Inferior parietal cortex (tissue), 1 donor: Measurements from ENCODE around the gene OR2T29.
"Not testable (repeated sequence)": the region's sequence is repeated elsewhere in the genome, so short reads cannot be mapped to it uniquely, and the experiment has no call there.

Experiments used
- DNase-seq: peaks from one replicate; pipeline ENCODE4 v3.0.0-alpha.2; 2016; ENCODE audit errors: extremely low spot score

Gene OR2T29

GRCh38 chr1:248562672-248563071 is at the start of gene OR2T29:
OR2T29 (minus strand) TSS chr1:248562772; CDS start chr1:248559491, 3,281 bp downstream.
- DNase-seq, result not testable (repeated sequence)

DNA sequence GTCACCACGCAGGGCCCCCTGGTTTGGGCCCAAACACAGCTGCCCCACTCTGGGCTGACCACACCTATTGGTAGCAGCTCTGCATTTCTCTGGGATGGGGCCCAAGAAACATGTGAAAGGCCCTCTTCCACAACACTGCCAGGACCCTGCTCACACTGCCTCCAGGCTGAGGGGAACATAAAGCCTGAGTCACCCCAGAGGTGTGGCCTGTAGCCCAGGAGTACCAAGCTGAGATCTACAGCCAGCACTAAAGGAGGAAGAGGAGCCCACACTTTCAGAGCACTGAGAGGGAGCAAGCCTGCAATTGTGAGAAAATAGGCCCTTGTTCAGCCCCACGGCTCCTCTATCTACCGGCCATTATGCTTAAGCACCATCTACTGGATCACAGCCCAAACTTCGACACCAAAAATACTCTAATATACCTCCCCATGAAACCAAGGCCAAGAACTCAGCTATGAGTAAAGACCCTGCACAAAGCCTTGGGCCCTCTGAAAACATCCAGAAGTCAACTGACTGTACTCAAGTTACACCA is 49.4 kb upstream of the OR2T29 start:
- DNase-seq, result no peak

- DNase-seq, result no peak
Observed at GRCh38 chr1:248610301-248610700, 47.7 kb upstream of the OR2T29 start.

GRCh38 chr1:248599396-248599795 is 36.8 kb upstream of the OR2T29 start:
- no peak for DNase-seq

- DNase-seq, result no peak
Observed at GRCh38 chr1:248597589-248597988, 35.0 kb upstream of the OR2T29 start, which contains the start of gene OR2T10. OR2T10 (minus strand) TSS chr1:248597700; CDS start chr1:248593768, 3,932 bp downstream.

- DNase-seq, result no peak
Observed at GRCh38 chr1:248596615-248597014, 34.0 kb upstream of the OR2T29 start.

DNA sequence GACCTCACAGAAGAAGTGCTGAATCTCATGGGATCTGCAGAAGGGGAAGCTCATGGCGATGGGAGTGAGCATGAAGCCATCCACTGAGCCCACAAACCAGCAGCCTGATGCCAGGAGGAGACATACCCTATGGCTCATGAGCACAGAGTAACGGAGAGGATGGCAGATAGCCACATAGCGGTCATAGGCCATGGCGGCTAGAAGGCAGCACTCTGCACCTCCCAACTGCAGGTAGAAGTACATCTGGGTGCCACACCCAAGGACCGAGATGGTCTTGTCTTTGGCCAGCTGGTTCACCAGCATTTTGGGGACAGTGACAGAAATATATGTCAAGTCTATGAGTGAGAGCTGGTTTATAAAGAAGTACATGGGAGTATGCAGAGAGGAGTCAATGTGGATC is 30.7 kb upstream of the OR2T29 start:
- DNase-seq, result no peak

- no peak for DNase-seq
Observed at GRCh38 chr1:248592655-248593054, 30.1 kb upstream of the OR2T29 start.

- DNase-seq, result no peak
Observed at GRCh38 chr1:248590055-248590454, 27.5 kb upstream of the OR2T29 start.

DNA sequence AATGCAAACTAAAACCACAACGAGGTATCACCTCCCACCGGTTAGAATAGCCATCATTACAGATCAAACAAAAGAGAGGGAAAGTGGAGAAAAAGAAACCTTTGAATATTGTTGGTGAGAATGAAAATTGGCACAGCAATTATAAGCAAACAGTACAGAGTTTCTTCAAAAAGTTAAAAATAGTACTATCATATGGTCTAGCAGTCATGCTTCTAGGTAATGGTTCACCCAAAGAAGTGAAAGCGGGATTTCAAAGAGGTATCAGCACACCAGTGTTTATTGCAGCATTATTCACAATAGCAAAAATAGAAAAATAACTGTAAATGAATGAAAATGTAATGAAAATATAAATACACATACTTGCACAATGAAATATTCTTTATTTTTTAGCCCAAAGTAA is 26.8 kb upstream of the OR2T29 start:
- no peak for DNase-seq

GRCh38 chr1:248585266-248585665 is 22.7 kb upstream of the OR2T29 start:
- DNase-seq, result no peak

- no peak for DNase-seq
Observed at GRCh38 chr1:248576260-248576980, 13.8 kb upstream of the OR2T29 start.

DNA sequence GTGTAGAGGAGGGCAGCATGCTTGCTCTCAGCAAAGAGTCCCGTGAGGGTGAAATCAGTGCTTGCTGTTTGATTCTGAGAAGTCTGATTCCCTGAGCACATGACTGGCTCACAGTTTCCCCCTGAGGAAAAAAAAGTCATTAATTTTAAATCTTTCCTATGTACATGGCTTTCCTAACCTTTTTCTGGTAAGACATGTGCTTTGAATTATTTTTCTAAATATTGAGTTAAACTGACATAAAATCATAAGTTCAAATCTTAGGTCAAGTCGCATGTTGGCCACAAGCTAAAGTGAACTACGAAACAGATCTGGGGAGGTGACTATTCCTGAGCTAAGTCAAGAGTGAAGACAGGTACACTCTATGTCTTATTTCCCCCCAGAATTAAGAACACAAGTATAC is 12.1 kb upstream of the OR2T29 start, which contains the start of gene OR2T34:
Gene OR2T34, minus strand, starts transcription at position 101 of the 400 bp plus-strand sequence. Its CDS starts 0 bp downstream, at position 101.
- DNase-seq, result not testable (repeated sequence)

- DNase-seq, result not testable (repeated sequence)
Observed at GRCh38 chr1:248573856-248574255, 11.3 kb upstream of the OR2T29 start.

GRCh38 chr1:248572049-248572448 is 9.5 kb upstream of the OR2T29 start:
- DNase-seq, result not testable (repeated sequence)

DNA sequence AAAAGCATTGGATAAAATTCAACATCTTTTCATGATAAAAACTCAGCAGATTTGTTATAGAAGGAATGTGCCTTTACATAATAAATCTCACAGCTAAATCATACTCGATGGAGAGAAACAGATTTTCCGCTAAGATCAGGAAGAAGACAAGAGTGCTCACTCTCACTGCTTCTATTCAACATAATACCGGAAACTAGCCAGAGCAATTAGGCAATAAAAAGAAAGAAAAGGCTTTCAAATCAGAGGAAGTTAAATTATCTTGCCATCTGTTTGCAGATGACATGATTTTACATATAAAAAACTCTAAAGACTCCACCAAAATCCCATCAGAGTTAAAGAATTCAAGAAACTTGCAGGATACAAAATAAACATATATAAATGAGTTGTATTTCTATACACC is 8.2 kb upstream of the OR2T29 start:
- not testable (repeated sequence) for DNase-seq

GRCh38 chr1:248569049-248569448 is 6.5 kb upstream of the OR2T29 start:
- not testable (repeated sequence) for DNase-seq

DNA sequence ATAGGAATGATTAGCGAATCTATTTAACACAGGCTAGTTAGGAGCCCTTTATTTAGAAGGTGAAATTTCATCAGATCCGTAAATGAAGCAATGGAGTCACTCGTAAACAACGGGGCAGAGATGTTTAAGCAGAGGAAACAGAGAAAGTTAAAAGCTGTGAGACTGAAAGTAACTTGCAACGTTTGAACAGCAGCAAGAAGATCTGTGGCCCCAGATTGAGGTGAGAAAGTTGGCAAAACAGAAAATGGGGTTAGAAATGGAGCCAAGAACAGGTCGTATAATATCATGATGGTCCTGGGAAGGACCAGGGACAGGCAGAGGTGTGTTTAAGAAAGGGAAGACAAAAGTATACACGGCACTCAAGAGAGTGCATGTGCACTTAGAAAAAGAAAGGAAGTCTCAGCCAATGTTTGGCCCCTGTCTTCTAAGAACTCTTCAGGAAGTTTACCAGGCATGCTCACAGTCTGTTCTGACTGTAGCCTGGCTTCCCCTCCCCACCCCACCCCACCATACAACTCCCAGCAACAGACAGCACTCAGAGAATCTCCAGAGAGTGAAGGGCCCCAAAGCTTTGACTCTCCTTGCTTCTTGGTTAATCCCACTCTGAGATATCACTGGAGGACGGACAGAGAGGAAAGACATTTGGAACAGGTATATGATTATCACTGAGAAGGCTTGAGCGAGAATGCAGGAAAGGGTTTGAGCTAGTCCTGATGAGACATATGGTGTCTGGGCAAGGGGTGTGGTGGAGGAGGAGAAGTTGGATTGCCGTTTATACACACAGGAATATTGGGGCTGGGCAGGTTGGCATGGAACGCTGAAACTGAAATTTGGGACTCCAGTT is 3.2 kb upstream of the OR2T29 start:
- DNase-seq, result not testable (repeated sequence)

DNA sequence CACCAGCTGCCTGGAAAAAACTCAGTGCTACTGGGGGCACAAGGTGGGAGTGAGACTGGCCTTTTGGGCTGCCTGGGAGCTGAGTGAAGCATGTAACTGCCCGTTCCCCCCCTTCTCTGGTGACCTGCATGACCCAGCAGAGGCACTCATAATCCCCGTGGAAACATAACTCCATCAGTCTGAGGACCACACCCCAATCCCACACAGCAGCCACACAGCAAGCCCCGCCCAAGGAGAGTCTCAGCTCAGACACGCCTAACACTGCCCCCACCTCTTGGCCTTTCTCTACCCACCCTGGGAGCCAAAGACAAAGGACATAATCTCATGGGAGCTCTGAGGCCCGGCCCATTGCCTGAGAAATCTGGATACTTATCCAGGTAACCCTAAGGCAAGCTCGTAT is 11.5 kb downstream of the OR2T29 start:
- not testable (repeated sequence) for DNase-seq

- DNase-seq, result not testable (repeated sequence)
Observed at GRCh38 chr1:248547383-248547782, 15.2 kb downstream of the OR2T29 start.

DNA sequence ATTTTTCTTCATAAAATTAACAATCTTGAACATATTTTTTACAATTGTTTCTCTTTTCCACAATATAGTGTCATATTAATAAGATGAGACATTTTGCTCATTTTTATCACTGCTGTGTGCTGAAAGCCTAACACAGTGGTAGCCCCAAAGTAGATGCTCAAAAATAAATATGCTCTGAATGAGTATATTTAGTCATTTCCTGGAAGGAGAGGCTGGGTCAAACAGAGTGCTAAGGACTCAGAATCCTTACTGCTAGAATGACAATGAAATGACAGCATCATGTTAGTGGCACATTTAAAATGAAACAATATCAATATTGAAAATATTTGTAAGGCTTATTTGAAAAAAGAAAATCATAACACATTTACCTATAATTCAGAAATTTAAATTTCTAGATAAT is 25.1 kb downstream of the OR2T29 start:
- DNase-seq, result not testable (repeated sequence)

DNA sequence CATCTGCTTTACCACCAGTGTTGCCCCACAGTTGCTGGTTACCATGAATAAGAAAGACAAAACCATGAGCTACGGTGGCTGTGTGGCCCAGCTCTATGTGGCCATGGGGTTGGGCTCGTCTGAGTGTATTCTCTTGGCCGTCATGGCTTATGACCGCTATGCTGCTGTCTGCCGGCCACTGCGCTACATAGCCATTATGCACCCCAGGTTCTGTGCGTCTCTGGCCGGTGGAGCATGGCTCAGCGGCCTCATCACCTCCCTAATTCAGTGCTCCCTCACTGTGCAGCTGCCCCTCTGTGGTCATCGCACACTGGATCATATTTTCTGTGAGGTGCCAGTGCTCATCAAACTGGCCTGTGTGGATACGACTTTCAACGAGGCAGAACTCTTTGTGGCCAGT is 40.7 kb downstream of the OR2T29 start:
- no peak for DNase-seq
